HG02623 (cell line): ENCODE results near the gene ZBP1.

Experiments
- ATAC-seq: cut with Tn5 transposase; IDR thresholded peaks from one replicate; pipeline ENCODE4 v1.9.1; 2021; ENCODE audit warnings: moderate library complexity; ENCODE audit not compliant: unreplicated experiment

The ZBP1 gene

DNA sequence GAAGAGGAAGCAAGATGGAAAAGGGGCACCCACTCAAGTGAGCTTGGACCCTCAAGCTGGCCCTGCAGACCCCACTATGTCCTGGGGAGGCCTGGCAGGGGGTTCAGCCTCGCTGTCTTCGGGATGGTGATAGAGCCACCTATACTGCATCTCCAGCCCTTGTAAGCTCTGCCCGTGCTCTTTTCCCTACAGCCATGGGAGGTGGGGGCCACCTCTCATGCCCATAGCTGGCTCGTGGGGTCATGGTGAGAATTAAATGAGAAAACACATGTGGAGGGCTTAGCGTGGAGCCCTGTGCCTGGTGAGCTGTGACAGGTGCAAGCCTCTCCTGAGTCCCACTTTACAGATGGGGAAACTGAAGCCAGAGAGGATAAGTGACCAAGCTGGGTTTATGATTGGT lies 31.6 kb downstream of the ZBP1 start:
- no peak for ATAC-seq

GRCh38 chr20:57587989-57588377 lies 32.2 kb downstream of the ZBP1 start:
- no peak for ATAC-seq

GRCh38 chr20:57587278-57587988 lies 32.8 kb downstream of the ZBP1 start:
- no peak for ATAC-seq

GRCh38 chr20:57586943-57587277 lies 33.3 kb downstream of the ZBP1 start:
- ATAC-seq: no peak

DNA sequence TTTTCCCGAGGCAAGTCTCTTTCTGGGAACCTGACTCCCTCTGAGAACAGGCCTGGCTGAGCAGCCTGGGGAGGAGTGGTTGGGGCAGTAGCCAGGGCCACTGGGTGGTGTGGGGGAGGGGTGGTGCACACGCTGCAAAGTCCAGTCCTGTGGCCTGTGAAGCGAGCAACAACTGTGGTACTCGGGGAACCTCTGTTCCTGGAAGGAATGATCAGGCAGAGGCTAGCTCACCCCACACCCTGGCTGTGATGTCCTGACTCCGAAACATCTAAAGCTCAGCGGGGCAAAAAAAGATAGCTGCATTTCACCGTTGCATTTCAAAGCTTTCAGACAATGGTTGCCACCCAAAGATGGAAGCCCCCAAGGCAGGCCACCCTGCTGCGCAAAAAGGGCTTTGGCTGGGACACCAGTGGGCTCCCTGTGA lies 33.8 kb downstream of the ZBP1 start:
- ATAC-seq: no peak

GRCh38 chr20:57585466-57586213 lies 34.6 kb downstream of the ZBP1 start:
- no peak for ATAC-seq

- no peak for ATAC-seq
Measured at GRCh38 chr20:57584768-57585461, 35.3 kb downstream of the ZBP1 start.

GRCh38 chr20:57583289-57584257 lies 36.7 kb downstream of the ZBP1 start:
- no peak for ATAC-seq

- no peak for ATAC-seq
Measured at GRCh38 chr20:57582432-57583288, 37.6 kb downstream of the ZBP1 start.

GRCh38 chr20:57582029-57582378 lies 38.2 kb downstream of the ZBP1 start:
- ATAC-seq: no peak

DNA sequence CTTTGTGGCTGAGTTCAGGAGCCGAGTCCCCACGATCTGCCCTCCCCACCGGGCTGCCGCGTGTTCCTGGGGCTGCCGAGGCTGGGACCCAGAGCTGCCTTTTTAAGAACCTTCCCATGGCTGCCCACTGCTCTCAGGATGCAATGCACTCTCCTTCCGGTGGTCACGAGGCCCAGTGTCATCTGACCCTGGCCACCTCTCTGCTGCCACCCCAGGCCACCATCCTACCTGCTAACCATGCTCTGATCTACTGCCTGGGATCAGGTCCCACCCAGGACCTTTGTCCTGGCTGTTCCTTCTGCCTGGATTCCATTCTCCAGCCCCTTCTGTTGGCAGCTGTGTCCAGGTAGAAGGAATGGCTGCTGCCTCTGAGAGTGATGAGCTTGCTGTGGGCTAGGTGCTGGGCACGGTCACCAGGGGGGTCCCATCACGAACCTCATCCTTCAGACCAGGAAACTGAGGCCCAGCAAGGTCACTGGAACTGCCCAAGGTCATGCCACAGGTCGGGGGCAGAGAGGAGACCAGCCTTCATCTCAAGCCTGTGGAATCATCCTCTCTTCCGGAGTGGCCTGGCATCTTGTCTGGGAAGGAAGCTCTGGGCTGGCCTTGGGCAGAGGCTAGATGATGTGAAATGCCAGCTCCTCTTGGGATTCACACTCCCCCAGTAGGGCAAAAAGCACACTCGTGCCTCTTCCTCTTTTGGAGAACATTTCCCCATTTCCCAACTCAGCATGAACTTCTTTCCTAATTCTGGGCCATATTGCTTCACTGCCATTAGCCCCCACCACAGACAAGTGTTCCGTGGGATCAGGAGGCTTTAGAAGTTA lies 38.8 kb downstream of the ZBP1 start:
- no peak for ATAC-seq

DNA sequence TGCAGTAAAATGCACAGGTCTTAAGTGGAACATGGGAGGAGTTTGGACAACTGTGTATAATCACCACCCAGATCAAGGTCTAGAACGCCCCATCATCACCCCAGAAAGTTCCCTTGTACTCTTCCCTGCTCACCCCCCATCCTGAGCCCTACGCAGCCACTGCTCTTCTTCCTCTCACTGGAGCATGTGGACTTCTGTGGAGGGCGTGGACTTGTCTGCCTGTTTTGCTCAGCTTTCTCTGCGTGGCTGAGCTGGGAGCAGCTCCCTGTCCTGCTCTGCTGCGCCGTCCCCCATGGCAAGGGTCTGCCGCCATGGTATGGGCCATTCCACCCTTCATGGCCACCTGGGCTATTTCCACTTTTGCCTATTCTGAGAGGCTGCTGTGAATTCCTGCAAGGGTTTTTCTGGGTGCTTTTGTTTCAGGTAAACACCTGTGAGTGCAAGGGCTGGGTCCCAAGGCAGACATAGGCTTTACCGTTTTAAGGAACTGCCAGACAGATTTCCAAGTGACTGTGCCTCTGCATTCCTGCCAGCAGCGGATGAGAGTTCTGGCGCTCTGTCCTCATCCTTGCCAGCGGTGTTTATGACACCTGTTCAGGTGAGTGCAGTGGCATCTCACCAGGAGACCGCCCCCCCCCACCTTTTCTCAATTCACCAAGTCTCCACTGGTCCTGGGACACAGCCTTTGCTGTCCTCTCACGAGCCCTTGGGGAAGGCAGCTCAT lies 39.6 kb downstream of the ZBP1 start:
- no peak for ATAC-seq

- ATAC-seq: no peak
Measured at GRCh38 chr20:57579898-57580447, 40.3 kb downstream of the ZBP1 start.

GRCh38 chr20:57579331-57579897 lies 40.8 kb downstream of the ZBP1 start:
- no peak for ATAC-seq

DNA sequence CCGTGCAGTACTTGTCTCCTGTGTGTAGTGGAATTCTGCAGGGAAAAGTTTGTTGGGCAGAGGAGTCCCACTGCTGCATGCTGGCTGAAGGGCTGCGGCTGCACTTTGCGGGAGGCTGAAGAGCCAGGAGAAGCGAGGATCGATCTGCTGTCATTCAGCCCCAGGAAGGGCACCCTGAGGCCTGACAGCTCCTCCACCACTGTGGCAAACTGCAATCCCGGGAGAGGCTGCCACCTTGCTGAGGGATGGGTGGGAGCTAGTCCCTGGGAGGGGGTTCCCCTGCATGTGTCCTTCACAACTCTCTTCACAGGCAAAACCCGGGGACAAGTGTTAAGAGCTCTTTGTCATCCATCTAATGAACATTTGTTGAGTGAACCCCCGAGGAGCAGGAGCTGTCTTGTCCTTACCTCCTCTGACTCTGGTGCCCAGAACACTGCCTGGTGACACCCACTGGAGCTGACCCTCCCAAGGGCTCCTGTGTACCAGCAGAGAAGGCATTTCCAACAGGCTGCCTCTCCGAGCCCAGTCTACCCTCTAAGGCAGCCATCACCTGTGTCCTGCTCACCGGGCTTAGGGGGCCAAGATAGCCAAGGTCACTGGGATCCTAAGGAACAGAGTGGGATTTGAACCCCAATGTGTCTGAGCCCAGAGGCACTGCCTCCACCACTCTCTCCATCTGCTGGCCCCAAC lies 41.6 kb downstream of the ZBP1 start:
- no peak for ATAC-seq

GRCh38 chr20:57577679-57578475 lies 42.3 kb downstream of the ZBP1 start:
- no peak for ATAC-seq
